Mesenchymal stem cell (in vitro differentiated cells and primary cell): ENCODE measurements around the gene PDIA4.

Experiments used
- DNase-seq: peaks from one replicate; pipeline ENCODE4 v3.0.0-alpha.2; 2013
- H2AFZ ChIP-seq: one replicate; pipeline ENCODE4 v1.6.1; 2013; ENCODE audit warnings: low read depth, mild to moderate bottlenecking, control low read depth, inconsistent platforms, low read length, moderate library complexity
- H2AK5ac ChIP-seq: 2 replicates; pipeline ENCODE4 v1.6.1; 2013; ENCODE audit warnings: low read length, moderate library complexity, mild to moderate bottlenecking, inconsistent platforms; ENCODE audit not compliant: severe bottlenecking
- H2BK120ac ChIP-seq: one replicate; pipeline ENCODE4 v1.6.1; 2013; ENCODE audit warnings: low read depth, mild to moderate bottlenecking, inconsistent platforms, low read length, moderate library complexity
- H2BK12ac ChIP-seq, 2 experiments: one replicate each; pipeline ENCODE4 v1.6.1; 2013; ENCODE audit warnings: inconsistent platforms in 2 of 2, low read length in 2 of 2, mild to moderate bottlenecking in 2 of 2, moderate library complexity in 2 of 2, control low read depth in 1 of 2
- H2BK15ac ChIP-seq: one replicate; pipeline ENCODE4 v1.6.1; 2013; ENCODE audit warnings: mild to moderate bottlenecking, low read depth, inconsistent platforms; ENCODE audit not compliant: poor library complexity, severe bottlenecking
- H2BK5ac ChIP-seq: 2 replicates; pipeline ENCODE4 v1.6.1; 2013; ENCODE audit warnings: low read depth, mild to moderate bottlenecking, low read length, control low read depth, inconsistent platforms; ENCODE audit not compliant: poor library complexity, severe bottlenecking
- H3K14ac ChIP-seq, 2 experiments: one replicate each; pipeline ENCODE4 v1.6.1; 2013; ENCODE audit warnings: inconsistent platforms in 2 of 2, low read length in 2 of 2, control low read depth in 1 of 2, mild to moderate bottlenecking in 1 of 2, moderate library complexity in 1 of 2
- H3K18ac ChIP-seq, 2 experiments: one replicate each; pipeline ENCODE4 v1.6.1; 2013; ENCODE audit warnings: inconsistent platforms in 2 of 2, low read length in 2 of 2, control low read depth in 1 of 2, low read depth in 1 of 2, mild to moderate bottlenecking in 1 of 2
- H3K23ac ChIP-seq, 2 experiments: one replicate each; pipeline ENCODE4 v1.6.1; 2013; ENCODE audit warnings: inconsistent platforms in 2 of 2, low read length in 2 of 2, mild to moderate bottlenecking in 2 of 2, moderate library complexity in 2 of 2, control low read depth in 1 of 2
- H3K27ac ChIP-seq: 2 replicates; pipeline ENCODE4 v1.5.1; 2013; ENCODE audit warnings: mild to moderate bottlenecking, moderate library complexity, low read length, control low read depth, inconsistent platforms; ENCODE audit not compliant: poor library complexity, severe bottlenecking
- H3K27me3 ChIP-seq, 2 experiments: 2 replicates each; pipeline versions ENCODE4 v1.6.1 to v1.7.0; 2013; ENCODE audit warnings: low read length in 2 of 2, mild to moderate bottlenecking in 2 of 2, moderate library complexity in 2 of 2, control low read depth in 1 of 2, inconsistent platforms in 1 of 2; ENCODE audit not compliant: control insufficient read depth in 1 of 2, insufficient read depth in 1 of 2
- H3K36me3 ChIP-seq, 2 experiments: 2 replicates each; pipeline versions ENCODE4 v1.6.1 to v1.7.0; 2013; ENCODE audit warnings: low read length in 2 of 2, control low read depth in 1 of 2, inconsistent platforms in 1 of 2, low read depth in 1 of 2, mild to moderate bottlenecking in 1 of 2; ENCODE audit not compliant: insufficient read depth in 2 of 2, control insufficient read depth in 1 of 2
- H3K4ac ChIP-seq, 2 experiments: one replicate each; pipeline ENCODE4 v1.6.1; 2013; ENCODE audit warnings: inconsistent platforms in 2 of 2, low read length in 2 of 2, mild to moderate bottlenecking in 2 of 2, moderate library complexity in 2 of 2, control low read depth in 1 of 2, low read depth in 1 of 2
- H3K4me1 ChIP-seq: 2 replicates; pipeline ENCODE4 v1.6.1; 2013; ENCODE audit warnings: low read depth, low read length, control low read depth; ENCODE audit not compliant: control insufficient read depth, insufficient read depth
- H3K4me2 ChIP-seq: 2 replicates; pipeline ENCODE4 v1.6.1; 2013; ENCODE audit warnings: low read length, mild to moderate bottlenecking, inconsistent platforms; ENCODE audit not compliant: poor library complexity, severe bottlenecking
- H3K4me3 ChIP-seq, 2 experiments: 2 replicates each; pipeline versions ENCODE4 v1.5.1 to v1.7.0; 2013; ENCODE audit warnings: low read length in 2 of 2, mild to moderate bottlenecking in 2 of 2, control low read depth in 1 of 2, low read depth in 1 of 2; ENCODE audit not compliant: insufficient read depth in 1 of 2
- H3K79me1 ChIP-seq: replicated peaks from 2 replicates; pipeline ENCODE4 v1.6.1; 2013; ENCODE audit warnings: mild to moderate bottlenecking, control low read depth, low read length, inconsistent platforms; ENCODE audit not compliant: poor library complexity, severe bottlenecking
- H3K9ac ChIP-seq: 2 replicates; pipeline ENCODE4 v1.7.0; 2013; ENCODE audit warnings: mild to moderate bottlenecking, low read length, moderate library complexity
- H3K9me3 ChIP-seq: 2 replicates; pipeline ENCODE4 v1.7.0; 2013; ENCODE audit warnings: mild to moderate bottlenecking, low read length; ENCODE audit not compliant: control insufficient read depth
- H4K8ac ChIP-seq: one replicate; pipeline ENCODE4 v1.6.1; 2013; ENCODE audit warnings: inconsistent platforms, mild to moderate bottlenecking, low read length, moderate library complexity
- H4K91ac ChIP-seq: one replicate; pipeline ENCODE4 v1.6.1; 2013; ENCODE audit warnings: mild to moderate bottlenecking, low read length, inconsistent platforms
- WGBS: methylation state at CpG from one replicate; pipeline ENCODE4 v1.1.7; 2013; ENCODE audit warnings: mixed read lengths; 5-methylcytosine and 5-hydroxymethylcytosine counted together

Gene PDIA4

GRCh38 chr7:149072438-149072775 is 44.1 kb upstream of the PDIA4 start:
- Histone ChIP-seq H3K27me3 (no peaks in the 10 kb centered on the region), H2BK15ac (no peak overlapping the region), H3K36me3 (peaks cover 38 to 49% of the 10 kb centered on the region in 2 experiments), H3K9me3 (no peaks in the 10 kb centered on the region), H2AK5ac (no peak overlapping the region), H3K4me2 (no peak overlapping the region), H3K18ac (no peak overlapping the region), H4K8ac (no peak overlapping the region), H3K9ac (no peak overlapping the region), H3K4ac (no peak overlapping the region), H4K91ac (no peak overlapping the region), H3K23ac (no peak overlapping the region), H2BK12ac (no peak overlapping the region), H2BK120ac (no peak overlapping the region), H3K79me1 (peaks cover 29% of the 10 kb centered on the region), H3K4me1 (no peaks in the 10 kb centered on the region), H2AFZ (no peak overlapping the region), H3K27ac (no peak overlapping the region), H3K4me3 (no peak overlapping the region), H3K14ac (no peak overlapping the region), H2BK5ac (no peak overlapping the region)
- 99% methylated on average over 4 of the region's 4 CpGs for WGBS
- DNase-seq: no peak

GRCh38 chr7:149071641-149072437 is 43.5 kb upstream of the PDIA4 start:
- Histone ChIP-seq H2AK5ac (no peak overlapping the region), H3K4ac (no peak overlapping the region), H2BK120ac (no peak overlapping the region), H4K91ac (peak overlapping the region; percentile 44), H4K8ac (no peak overlapping the region), H3K9ac (no peak overlapping the region), H2BK12ac (no peak overlapping the region), H3K4me3 (no peak overlapping the region), H2AFZ (no peak overlapping the region), H3K79me1 (peaks cover 29% of the 10 kb centered on the region), H2BK15ac (no peak overlapping the region), H3K27ac (no peak overlapping the region), H2BK5ac (no peak overlapping the region), H3K18ac (no peak overlapping the region), H3K36me3 (peaks cover 40 to 46% of the 10 kb centered on the region in 2 experiments), H3K4me2 (no peak overlapping the region), H3K27me3 (no peaks in the 10 kb centered on the region), H3K14ac (no peak overlapping the region), H3K9me3 (no peaks in the 10 kb centered on the region), H3K4me1 (no peaks in the 10 kb centered on the region), H3K23ac (no peak overlapping the region)
- DNase-seq: peak; percentile 11
- 81% methylated on average over 46 of the region's 46 CpGs for WGBS

GRCh38 chr7:149071182-149071635 is 42.9 kb upstream of the PDIA4 start:
- WGBS: 96% methylated on average over 29 of the region's 29 CpGs
- H3K23ac ChIP-seq: no peak overlapping the region
- no peak overlapping the region for H3K4ac ChIP-seq
- H3K9me3 ChIP-seq: no peaks in the 10 kb centered on the region
- no peak overlapping the region for H2BK12ac ChIP-seq
- H4K91ac ChIP-seq: no peak overlapping the region
- H2BK5ac ChIP-seq: no peak overlapping the region
- H3K4me2 ChIP-seq: no peak overlapping the region
- DNase-seq: no peak
- H2AK5ac ChIP-seq: no peak overlapping the region
- H4K8ac ChIP-seq: no peak overlapping the region
- no peak overlapping the region for H3K9ac ChIP-seq
- no peak overlapping the region for H3K27ac ChIP-seq
- peaks cover 29% of the 10 kb centered on the region for H3K79me1 ChIP-seq
- no peak overlapping the region for H3K14ac ChIP-seq
- no peaks in the 10 kb centered on the region for H3K4me1 ChIP-seq
- H2BK15ac ChIP-seq: no peak overlapping the region
- H2AFZ ChIP-seq: no peak overlapping the region
- H3K36me3 ChIP-seq: peaks cover 38 to 45% of the 10 kb centered on the region in 2 experiments
- no peaks in the 10 kb centered on the region for H3K27me3 ChIP-seq
- H3K18ac ChIP-seq: no peak overlapping the region
- no peak overlapping the region for H2BK120ac ChIP-seq
- H3K4me3 ChIP-seq: no peak overlapping the region

DNA sequence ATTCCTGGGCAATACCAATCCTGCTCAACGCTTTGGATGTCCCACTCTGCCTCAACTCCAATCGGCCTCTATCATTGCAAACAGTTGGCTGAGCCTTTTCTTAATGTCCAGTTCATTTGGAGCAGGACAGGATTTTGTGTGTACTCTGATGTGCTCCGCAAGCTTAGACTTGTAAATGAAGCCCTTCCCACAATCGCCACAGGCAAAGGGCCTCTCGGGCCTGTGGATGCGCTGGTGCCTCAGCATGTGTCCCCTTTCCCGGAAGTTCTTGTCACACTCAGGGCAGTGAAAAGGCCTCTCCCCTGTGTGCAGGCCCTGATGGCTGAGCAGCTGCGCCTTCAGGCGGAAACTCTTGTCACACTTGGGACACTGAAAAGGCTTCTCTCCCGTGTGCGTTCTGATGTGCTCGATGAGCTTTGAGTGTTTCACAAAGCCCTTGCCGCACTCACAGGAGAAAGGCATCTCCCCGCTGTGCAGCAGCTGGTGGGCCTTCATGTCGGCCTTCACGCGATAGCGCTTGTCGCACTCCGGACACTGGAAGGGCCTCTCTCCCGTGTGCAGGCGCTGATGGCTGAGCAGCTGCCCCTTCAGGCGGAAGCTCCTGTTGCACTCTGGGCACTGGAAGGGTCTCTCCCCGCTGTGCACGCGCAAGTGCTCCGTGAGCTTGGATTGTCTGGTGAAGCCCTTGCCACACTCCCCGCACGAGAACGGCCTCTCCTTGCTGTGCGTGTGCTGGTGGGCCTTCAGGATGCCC is 42.2 kb upstream of the PDIA4 start:
- Histone ChIP-seq H2BK12ac (no peak overlapping the region), H3K4ac (no peak overlapping the region), H2AFZ (no peak overlapping the region), H3K4me1 (no peaks in the 10 kb centered on the region), H4K91ac (no peak overlapping the region), H3K14ac (no peak overlapping the region), H3K9ac (no peak overlapping the region), H3K79me1 (peaks cover 27% of the 10 kb centered on the region), H3K36me3 (peaks cover 36 to 45% of the 10 kb centered on the region in 2 experiments), H3K18ac (no peak overlapping the region), H3K4me3 (no peak overlapping the region), H2AK5ac (no peak overlapping the region), H3K4me2 (no peak overlapping the region), H3K9me3 (no peaks in the 10 kb centered on the region), H2BK15ac (no peak overlapping the region), H3K27me3 (no peaks in the 10 kb centered on the region), H2BK120ac (no peak overlapping the region), H3K23ac (no peak overlapping the region), H2BK5ac (no peak overlapping the region), H3K27ac (no peak overlapping the region), H4K8ac (no peak overlapping the region)
- 96% methylated on average over 31 of the region's 31 CpGs for WGBS
- no peak for DNase-seq
